HEK293 (cell line): ENCODE results near the gene MCM5.

Experiments
- CTCF ChIA-PET: fragments of 350-600 bp; formaldehyde crosslinking; extraction: SDS; loops from one replicate; lab custom pipeline; 2021; ENCODE audit warnings: antibody characterized with exemption; lab: Yijun Ruan, JAX
- POLR2A ChIA-PET: fragments of 300-600 bp; formaldehyde crosslinking; extraction: SDS; loops from one replicate; lab custom pipeline; 2020; ENCODE audit warnings: antibody characterized with exemption, inconsistent platforms; lab: Yijun Ruan, JAX
- H3K27ac ChIP-seq: fragments of 200-500 bp; sonication (Bioruptor generic); 2 replicates; pipeline ENCODE4 v1.5.1; 2014; ENCODE audit warnings: low read depth, low read length, control low read depth, inconsistent platforms; ENCODE audit errors: extremely low read depth
- H3K36me3 ChIP-seq, 2 experiments: fragments of 200-500 bp in 1 of 2; sonication (Bioruptor generic) in 1 of 2; 1 replicate in 1 of 2; 2 replicates in 1 of 2; pipeline ENCODE4 v1.5.1; 2014 to 2017; ENCODE audit warnings: inconsistent platforms in 2 of 2, low read length in 2 of 2; ENCODE audit not compliant: control insufficient read depth in 2 of 2, insufficient read depth in 1 of 2
- H3K4me1 ChIP-seq: fragments of 200-500 bp; sonication (Bioruptor generic); 2 replicates; pipeline ENCODE4 v1.5.1; 2014; ENCODE audit warnings: mild to moderate bottlenecking, low read length, inconsistent platforms; ENCODE audit not compliant: control insufficient read depth, insufficient read depth
- H3K4me3 ChIP-seq: 2 replicates; pipeline ENCODE4 v1.5.1; 2011; ENCODE audit warnings: low read depth, mild to moderate bottlenecking, control low read depth, low read length, moderate library complexity
- H3K9me3 ChIP-seq: fragments of 200-500 bp; sonication (Bioruptor generic); 2 replicates; pipeline ENCODE4 v1.5.1; 2014; ENCODE audit warnings: low read depth, low read length, inconsistent platforms; ENCODE audit not compliant: control insufficient read depth, insufficient read depth
- HIC1 ChIP-seq: fragments of 450-650 bp; formaldehyde crosslinking; IDR thresholded peaks from 2 replicates; pipeline ENCODE4 v1.5.1; 2016; ENCODE audit warnings: missing biosample characterization, missing genetic modification characterization
- HOXA7 ChIP-seq: sonication (generic); formaldehyde crosslinking; IDR thresholded peaks from 2 replicates; pipeline ENCODE4 v1.8.1; 2022; ENCODE audit warnings: missing genetic modification reagents, borderline replicate concordance
- KLF8 ChIP-seq: fragments of 450-650 bp; formaldehyde crosslinking; IDR thresholded peaks from 2 replicates; pipeline ENCODE4 v1.5.1; 2016; ENCODE audit warnings: missing biosample characterization, missing genetic modification characterization
- ZBTB44 ChIP-seq: fragments of 450-650 bp; IDR thresholded peaks from 2 replicates; pipeline ENCODE4 v1.5.1; 2018; ENCODE audit warnings: missing biosample characterization, mild to moderate bottlenecking, missing genetic modification characterization
- ZBTB8A ChIP-seq: fragments of 450-650 bp; formaldehyde crosslinking; IDR thresholded peaks from 2 replicates; pipeline ENCODE4 v1.5.1; 2016; ENCODE audit warnings: missing biosample characterization, missing genetic modification characterization
- ZFHX2 ChIP-seq: fragments of 450-650 bp; formaldehyde crosslinking; conservative IDR thresholded peaks from 2 replicates; pipeline ENCODE4 v1.5.1; 2016; ENCODE audit warnings: missing biosample characterization, missing genetic modification characterization
- ZNF140 ChIP-seq: fragments of 450-650 bp; formaldehyde crosslinking; IDR thresholded peaks from 2 replicates; pipeline ENCODE4 v1.5.1; 2016; ENCODE audit warnings: missing biosample characterization, missing genetic modification characterization
- ZNF18 ChIP-seq: fragments of 450-650 bp; formaldehyde crosslinking; IDR thresholded peaks from 2 replicates; pipeline ENCODE4 v1.5.1; 2016; ENCODE audit warnings: missing biosample characterization, missing genetic modification characterization
- ZNF341 ChIP-seq: fragments of 450-650 bp; formaldehyde crosslinking; IDR thresholded peaks from 2 replicates; pipeline ENCODE4; 2016; ENCODE audit warnings: low read depth, missing biosample characterization, missing genetic modification characterization
- ZNF473 ChIP-seq: fragments of 450-650 bp; formaldehyde crosslinking; IDR thresholded peaks from 2 replicates; pipeline ENCODE4 v1.5.1; 2017; ENCODE audit warnings: missing biosample characterization, missing genetic modification characterization
- ZNF48 ChIP-seq: fragments of 450-650 bp; formaldehyde crosslinking; IDR thresholded peaks from 2 replicates; pipeline ENCODE4 v1.5.1; 2016; ENCODE audit warnings: missing biosample characterization, missing genetic modification characterization
- ZNF513 ChIP-seq: fragments of 450-650 bp; IDR thresholded peaks from 2 replicates; pipeline ENCODE4 v1.5.1; 2018; ENCODE audit warnings: missing biosample characterization, missing genetic modification characterization
- ZNF530 ChIP-seq: fragments of 450-650 bp; formaldehyde crosslinking; IDR thresholded peaks from 2 replicates; pipeline ENCODE4 v1.5.1; 2016; ENCODE audit warnings: low read depth, missing biosample characterization, missing genetic modification characterization
- ZNF624 ChIP-seq: fragments of 450-650 bp; formaldehyde crosslinking; IDR thresholded peaks from 2 replicates; pipeline ENCODE4 v1.5.1; 2017; ENCODE audit warnings: missing biosample characterization, missing genetic modification characterization
- ZNF707 ChIP-seq: fragments of 450-650 bp; formaldehyde crosslinking; IDR thresholded peaks from 2 replicates; pipeline ENCODE4 v1.5.1; 2016; ENCODE audit warnings: missing biosample characterization, missing genetic modification characterization
- ZNF791 ChIP-seq: fragments of 450-650 bp; formaldehyde crosslinking; IDR thresholded peaks from 2 replicates; pipeline ENCODE4 v1.5.1; 2016; ENCODE audit warnings: missing biosample characterization, missing genetic modification characterization

Gene MCM5

GRCh38 chr22:35435201-35435740 is 35.3 kb downstream of the MCM5 start:
- H3K4me3 ChIP-seq: no peak overlapping the region
- ChIA-PET POLR2A (no interaction called here), CTCF (interaction anchor here (0.6 to 8.5 kb wide), 3 partner anchors 147 to 1607 kb away, joined by 3 to 103 read pairs (median 4); no protein-coding TSS in a partner anchor)
- H3K27ac ChIP-seq: no peak overlapping the region
- H3K9me3 ChIP-seq: no peaks in the 10 kb centered on the region
- no peak for TF ChIP-seq ZNF140 (tag by site-specific recombination)
- TF ChIP-seq ZNF341 (tag by site-specific recombination): no peak
- TF ChIP-seq ZBTB44: no peak
- TF ChIP-seq ZNF473: no peak
- no peak for TF ChIP-seq ZNF18 (tag by site-specific recombination)
- no peak for TF ChIP-seq ZNF791 (tag by site-specific recombination)
- no peak for TF ChIP-seq ZFHX2 (tag by site-specific recombination)
- TF ChIP-seq ZNF707: no peak
- TF ChIP-seq ZBTB8A: no peak
- TF ChIP-seq, all 188 proteins: peak for 0
- Histone ChIP-seq H3K4me1 (no peaks in the 10 kb centered on the region; the same call in 1 of the 2 replicates), H3K36me3 (peaks cover 23 to 65% of the 10 kb centered on the region in 2 experiments; a peak in 2 of 3 replicates)

- H3K9me3 ChIP-seq: no peaks in the 10 kb centered on the region
- H3K4me1 ChIP-seq: no peaks in the 10 kb centered on the region; the same call in 1 of the 2 replicates
- peaks cover 23 to 59% of the 10 kb centered on the region in 2 experiments; a peak in 2 of 3 replicates for H3K36me3 ChIP-seq
- TF ChIP-seq KLF8 (tag by site-specific recombination) (no peak), ZNF624 (tag by site-specific recombination) (no peak), ZNF530 (tag by site-specific recombination) (no peak), ZNF707 (no peak), ZNF48 (tag by site-specific recombination) (no peak), HIC1 (tag by site-specific recombination) (no peak), HOXA7 (CRISPR knock-in tag) (no peak), ZBTB8A (no peak), ZNF513 (no peak)
- peak overlapping the region; percentile 55; the same call in 1 of the 2 replicates for H3K27ac ChIP-seq
- no peak overlapping the region for H3K4me3 ChIP-seq
- ChIA-PET POLR2A (interaction anchor here (0.6 kb wide), 1 partner anchor 17 kb away, joined by 5 read pairs; no protein-coding TSS in a partner anchor), CTCF (no interaction called here)
Observed at GRCh38 chr22:35436421-35436820, 36.5 kb downstream of the MCM5 start.
